ENCODE results near the gene FCHSD1. TPM values are rescaled to one million over a fixed set of nuclear protein-coding genes. Genes with fewer than 3 reads are reported as not detected.

FCHSD1 gene
- total RNA-seq, 6 donors from 2014 or later: 10.2 to 106 (median 32.7) TPM

DNA sequence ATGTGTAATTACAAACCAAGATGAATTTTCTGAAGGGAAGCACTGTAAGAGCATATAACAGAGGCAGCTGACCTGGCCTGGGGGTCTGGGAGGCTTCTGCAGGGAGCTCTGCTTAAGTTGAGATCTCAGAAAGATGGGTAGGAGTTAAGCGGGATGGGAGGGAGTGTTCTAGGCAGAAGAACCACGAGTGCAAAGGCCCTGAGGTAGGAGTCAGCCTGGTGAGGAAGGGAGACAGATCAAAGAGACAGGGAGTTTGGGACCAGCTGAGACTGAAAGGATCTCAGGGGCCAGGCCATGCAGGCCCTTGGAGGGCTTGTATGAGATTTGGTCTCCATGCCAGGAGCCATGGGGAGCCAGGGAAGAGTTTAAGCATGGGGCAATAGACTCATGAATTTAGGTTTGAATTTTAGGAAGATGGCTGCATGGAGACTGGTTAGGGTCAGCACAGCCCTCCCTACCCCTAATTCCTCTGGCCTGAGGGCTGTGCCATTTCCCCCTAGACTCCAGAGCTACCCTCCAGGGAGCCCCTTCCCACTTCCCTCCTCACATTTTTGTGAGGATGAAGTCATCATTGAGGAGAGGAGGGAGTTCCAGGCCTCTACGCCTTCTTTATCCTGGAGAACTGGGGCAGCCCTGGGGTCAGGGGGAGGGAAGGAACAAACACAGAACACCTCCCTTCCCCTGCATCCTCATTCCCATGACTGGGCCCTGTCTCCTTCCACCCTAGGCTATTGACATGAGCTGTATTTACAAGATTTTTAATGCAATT is 35.6 kb upstream of the FCHSD1 start:
- Histone ChIP-seq H3K4me3 (no peak overlapping the region), H3K36me3 (no peaks in the 10 kb centered on the region), H3K9me3 (no peaks in the 10 kb centered on the region), H3K27me3 (no peaks in the 10 kb centered on the region), H3K4me1 (peaks cover 7 to 31% (median 24%) of the 10 kb centered on the region in 4 donors), H3K27ac (peak overlapping the region in 1 of 4 donors; percentile 49)
- 60 to 64% methylated on average over 3 of the region's 3 CpGs for WGBS, 2 donors
- DNase-seq (no peak), ATAC-seq (ENCODE audit: low FRiP score in 2 of 2) (no peak)
- TF ChIP-seq POLR2A (IDR thresholded peaks at IDR 0.05) (no peak), EP300 (IDR thresholded peaks at IDR 0.05) (no peak), POLR2AphosphoS5 (IDR thresholded peaks at IDR 0.05) (no peak), CTCF (IDR thresholded peaks at IDR 0.05) (no peak)

DNA sequence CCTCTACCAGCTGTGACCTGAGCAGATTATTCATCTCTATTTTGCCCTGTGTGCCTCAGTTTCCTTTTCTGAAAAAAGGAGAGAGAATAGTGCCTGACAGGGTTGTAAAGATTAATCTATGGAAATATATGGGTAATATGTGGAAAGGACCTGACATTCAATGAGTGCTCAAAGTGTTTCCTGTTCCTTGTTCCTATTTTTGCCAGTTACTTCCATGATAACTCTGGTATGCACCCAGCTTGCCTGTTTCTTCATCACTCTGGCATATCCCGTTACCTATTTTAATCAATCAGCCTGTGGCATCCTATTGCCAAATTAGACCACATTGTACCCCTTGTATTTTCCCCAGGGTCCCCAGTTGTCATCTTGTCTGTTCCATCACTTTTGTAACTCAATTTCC is 34.4 kb upstream of the FCHSD1 start:
- DNase-seq (no peak), ATAC-seq (ENCODE audit: low FRiP score in 2 of 2) (no peak)
- Histone ChIP-seq H3K27ac (no peak overlapping the region), H3K4me1 (peaks cover 15 to 38% (median 34%) of the 10 kb centered on the region in 4 donors), H3K9me3 (no peaks in the 10 kb centered on the region), H3K4me3 (no peak overlapping the region), H3K27me3 (no peaks in the 10 kb centered on the region), H3K36me3 (no peaks in the 10 kb centered on the region)
- WGBS, 2 donors: 53 to 78% methylated on average over 1 of the region's 1 CpG
- TF ChIP-seq POLR2A (IDR thresholded peaks at IDR 0.05) (no peak), POLR2AphosphoS5 (IDR thresholded peaks at IDR 0.05) (no peak), EP300 (IDR thresholded peaks at IDR 0.05) (no peak), CTCF (IDR thresholded peaks at IDR 0.05) (no peak)

- Histone ChIP-seq H3K9me3 (no peaks in the 10 kb centered on the region), H3K27ac (peak overlapping the region; percentile 40 to 94 (median 64)), H3K27me3 (no peaks in the 10 kb centered on the region), H3K36me3 (peaks cover 0 to 9% (median 0%) of the 10 kb centered on the region in 4 donors), H3K4me1 (peaks cover 22 to 46% (median 43%) of the 10 kb centered on the region in 4 donors), H3K4me3 (peak overlapping the region in 1 of 4 donors; percentile 78)
- no peak for TF ChIP-seq POLR2A (IDR thresholded peaks at IDR 0.05)
- no peak for TF ChIP-seq EP300 (IDR thresholded peaks at IDR 0.05)
- no peak for TF ChIP-seq CTCF (IDR thresholded peaks at IDR 0.05)
- no peak for TF ChIP-seq POLR2AphosphoS5 (IDR thresholded peaks at IDR 0.05)
- ATAC-seq (ENCODE audit: low FRiP score in 2 of 2) (no peak), DNase-seq (no peak)
These were observed 32.5 kb upstream of the FCHSD1 start for GRCh38 chr5:141683596-141684141.

DNA sequence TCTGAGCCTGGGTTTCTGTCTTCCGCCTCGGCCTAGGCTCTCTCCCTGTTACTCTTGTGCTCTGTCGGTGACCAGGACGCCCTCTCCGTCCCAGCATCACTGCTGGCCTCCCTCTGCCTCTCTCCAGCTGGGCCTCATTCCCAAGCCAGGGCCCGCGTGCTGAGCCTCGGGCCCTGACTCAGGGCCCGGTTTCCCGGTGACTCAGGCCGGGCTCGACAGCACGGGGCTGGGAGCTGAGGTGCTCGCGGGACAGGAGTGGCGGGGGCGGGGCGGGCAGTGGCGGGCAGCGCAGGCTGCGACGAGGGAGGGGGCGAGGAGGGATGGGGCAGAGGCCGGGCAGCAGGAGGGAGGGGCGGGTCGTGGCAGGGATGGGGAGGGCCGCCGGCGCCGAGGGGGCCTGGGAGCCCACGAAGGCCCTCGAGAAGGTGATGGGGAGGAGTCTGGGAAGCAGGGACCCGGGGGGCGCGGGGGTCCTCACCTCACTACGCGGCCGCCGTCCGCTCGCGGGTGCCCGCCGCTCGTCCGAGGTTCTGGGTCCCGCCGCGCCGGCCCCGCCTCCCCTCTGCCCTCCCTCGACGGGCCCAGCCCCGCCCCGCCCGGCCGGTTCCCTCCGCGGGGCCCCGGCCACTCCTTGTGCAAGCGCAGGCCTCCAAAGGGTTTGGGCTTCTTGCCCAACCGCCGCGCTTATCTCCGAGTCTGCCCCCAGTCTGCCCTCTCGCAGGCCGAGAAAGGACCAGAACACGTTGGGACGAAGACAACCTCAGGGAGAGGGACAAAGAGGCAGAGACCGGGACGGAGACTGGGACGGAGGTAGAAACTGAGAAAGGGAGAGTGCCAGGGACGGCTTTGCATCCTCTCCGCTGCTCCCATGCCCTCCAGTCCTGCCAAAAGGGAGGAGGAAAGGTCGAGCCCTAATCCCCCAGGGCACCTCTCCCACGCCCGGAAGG is 30.8 kb upstream of the FCHSD1 start, which contains the start of gene ARAP3:
Gene ARAP3 (minus strand): TSS at position 536 of the 947 bp plus-strand sequence. CDS start 1,744 bp downstream, outside the sequence.
- peak within 1 kb of the TSS; percentile 51 to 78 (median 59) for H3K4me3 ChIP-seq
- H3K27me3 ChIP-seq: no peaks in the 10 kb centered on the region
- TF ChIP-seq EP300 (IDR thresholded peaks at IDR 0.05): no peak
- TF ChIP-seq CTCF (IDR thresholded peaks at IDR 0.05): no peak
- TF ChIP-seq POLR2AphosphoS5 (IDR thresholded peaks at IDR 0.05): peak in 1 of 2 donors; percentile 54
- peak in 1 of 4 donors; percentile 25 for TF ChIP-seq POLR2A (IDR thresholded peaks at IDR 0.05)
- peak; percentile 90 to 95 for ATAC-seq (ENCODE audit: low FRiP score in 2 of 2)
- H3K4me1 ChIP-seq: peaks cover 22 to 50% (median 43%) of the 10 kb centered on the region in 4 donors
- no peaks in the 10 kb centered on the region for H3K9me3 ChIP-seq
- H3K36me3 ChIP-seq: peaks cover 0 to 16% (median 0%) of the 10 kb centered on the region in 4 donors
- peak within 1 kb of the TSS; percentile 77 to 94 (median 89) for H3K27ac ChIP-seq
- 4 to 9% methylated on average over 23 to 69 of the region's 77 CpGs for WGBS, 2 donors
- DNase-seq: peak; percentile 95 to 96

Measured in upper lobe of left lung (tissue), 6 donors.